22Rv1 (cell line): ENCODE results near the gene CCDC185.

Source experiments
- H3K27ac ChIP-seq: fragments of 450-650 bp; 2 replicates; pipeline ENCODE4 v1.5.1; 2017
- ZFX ChIP-seq: fragments of 450-650 bp; IDR thresholded peaks from 2 replicates; pipeline ENCODE4 v1.6.1; 2017; ENCODE audit warnings: antibody characterized with exemption, borderline replicate concordance
- TF ChIP-seq, protein P1 (sequence below): fragments of 450-650 bp; IDR thresholded peaks from 2 replicates; pipeline ENCODE4 v1.5.1; 2017; ENCODE audit warnings: mild to moderate bottlenecking

Gene CCDC185

DNA sequence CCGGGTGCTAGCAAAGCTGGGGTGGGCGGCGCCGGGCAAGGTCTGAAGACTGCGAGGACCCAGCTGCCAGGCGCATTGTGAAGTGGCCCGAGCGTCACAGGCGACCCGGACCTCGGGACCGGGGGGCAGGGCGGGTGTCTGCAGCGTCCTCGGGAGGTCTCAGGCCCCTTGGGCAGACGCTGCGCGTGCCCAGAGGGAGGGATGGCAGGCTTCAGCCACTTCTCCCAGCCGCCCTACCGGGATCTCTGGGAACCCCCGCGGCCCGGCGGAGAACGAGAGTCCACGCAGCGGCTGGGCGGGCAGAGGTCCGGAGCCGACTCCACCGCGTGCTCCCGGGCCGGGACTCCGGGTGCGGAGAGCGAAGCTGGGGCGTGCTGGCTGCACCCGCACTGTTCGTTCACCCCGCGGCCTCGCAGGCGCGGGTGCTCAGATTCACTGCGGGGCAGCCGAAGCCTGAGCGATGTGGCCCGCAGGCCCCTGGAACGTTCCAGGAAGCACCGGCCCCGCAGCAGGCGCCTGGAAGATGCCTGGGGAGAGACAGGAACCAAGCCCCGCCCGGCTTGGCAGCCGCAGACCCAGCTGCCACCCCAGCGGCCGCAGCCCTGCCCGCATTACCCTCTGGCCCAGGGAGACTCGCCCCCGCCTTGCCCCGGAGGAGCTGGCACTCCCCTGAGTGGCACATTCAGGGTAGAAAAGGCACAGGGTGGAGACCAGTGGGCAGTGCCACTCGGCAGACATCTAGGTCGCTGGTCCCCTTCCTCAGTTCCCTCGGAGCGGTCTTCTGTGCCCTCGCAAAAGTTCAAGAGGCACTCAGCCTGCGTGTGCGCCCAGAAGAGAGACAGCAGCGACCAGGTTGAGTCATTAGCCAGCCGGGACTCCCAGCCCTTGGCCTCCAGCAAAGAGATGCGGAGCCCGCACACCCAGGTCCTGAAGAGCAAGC lies at the start of gene CCDC185:
TSS of gene CCDC185 (plus strand) at position 141 of the 940 bp plus-strand sequence. CDS start at position 202, 61 bp downstream.
- TF ChIP-seq ZFX, result no peak
- TF ChIP-seq, protein P1, sequence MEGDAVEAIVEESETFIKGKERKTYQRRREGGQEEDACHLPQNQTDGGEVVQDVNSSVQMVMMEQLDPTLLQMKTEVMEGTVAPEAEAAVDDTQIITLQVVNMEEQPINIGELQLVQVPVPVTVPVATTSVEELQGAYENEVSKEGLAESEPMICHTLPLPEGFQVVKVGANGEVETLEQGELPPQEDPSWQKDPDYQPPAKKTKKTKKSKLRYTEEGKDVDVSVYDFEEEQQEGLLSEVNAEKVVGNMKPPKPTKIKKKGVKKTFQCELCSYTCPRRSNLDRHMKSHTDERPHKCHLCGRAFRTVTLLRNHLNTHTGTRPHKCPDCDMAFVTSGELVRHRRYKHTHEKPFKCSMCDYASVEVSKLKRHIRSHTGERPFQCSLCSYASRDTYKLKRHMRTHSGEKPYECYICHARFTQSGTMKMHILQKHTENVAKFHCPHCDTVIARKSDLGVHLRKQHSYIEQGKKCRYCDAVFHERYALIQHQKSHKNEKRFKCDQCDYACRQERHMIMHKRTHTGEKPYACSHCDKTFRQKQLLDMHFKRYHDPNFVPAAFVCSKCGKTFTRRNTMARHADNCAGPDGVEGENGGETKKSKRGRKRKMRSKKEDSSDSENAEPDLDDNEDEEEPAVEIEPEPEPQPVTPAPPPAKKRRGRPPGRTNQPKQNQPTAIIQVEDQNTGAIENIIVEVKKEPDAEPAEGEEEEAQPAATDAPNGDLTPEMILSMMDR, result no peak
- H3K27ac ChIP-seq, result no peak within 1 kb of the TSS

DNA sequence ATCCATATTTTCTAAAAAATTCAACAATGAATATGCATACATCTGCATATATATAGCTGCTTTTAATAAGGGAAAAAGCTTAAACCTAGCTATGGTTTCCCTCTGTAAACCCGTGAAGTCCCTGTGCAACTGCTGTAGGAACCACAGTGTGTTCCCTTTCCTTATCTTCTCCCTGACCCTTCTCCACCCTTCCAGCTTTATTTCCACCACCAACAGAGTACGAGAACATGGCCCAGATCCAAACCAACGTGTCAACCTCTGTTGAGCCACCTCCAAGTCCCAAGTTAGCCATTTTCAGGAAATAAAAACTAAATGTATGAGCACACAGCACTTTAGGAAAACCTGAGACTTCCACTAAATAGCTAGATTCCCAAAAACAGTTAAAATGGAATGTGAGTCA lies 49.5 kb upstream of the CCDC185 start:
- TF ChIP-seq, protein P1, result no peak
- TF ChIP-seq ZFX, result no peak

DNA sequence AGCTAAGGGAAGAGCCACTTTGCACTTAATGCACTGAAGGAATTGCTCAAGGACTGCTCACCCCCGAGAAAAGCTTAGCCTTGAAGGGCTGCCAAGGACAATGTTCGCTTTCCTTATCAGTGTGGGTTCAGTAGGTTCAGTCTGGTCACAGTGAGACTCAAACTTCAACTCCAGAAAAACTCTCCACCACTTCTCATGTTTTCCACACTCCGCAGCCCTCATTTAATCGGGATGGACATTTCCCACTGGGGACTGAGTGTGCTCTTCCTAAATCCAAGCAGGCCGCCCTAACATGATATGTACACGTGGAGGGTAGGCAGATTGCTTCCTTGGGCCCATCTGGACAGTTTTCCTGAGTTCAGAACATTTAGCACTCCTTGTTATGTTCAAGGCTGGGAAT lies 48.7 kb upstream of the CCDC185 start:
- no peak for TF ChIP-seq ZFX
- TF ChIP-seq, protein P1, result no peak
- H3K27ac ChIP-seq, result no peak overlapping the region

More for the DNA sequence above, 49.5 kb upstream of the CCDC185 start:
- no peak overlapping the region for H3K27ac ChIP-seq

DNA sequence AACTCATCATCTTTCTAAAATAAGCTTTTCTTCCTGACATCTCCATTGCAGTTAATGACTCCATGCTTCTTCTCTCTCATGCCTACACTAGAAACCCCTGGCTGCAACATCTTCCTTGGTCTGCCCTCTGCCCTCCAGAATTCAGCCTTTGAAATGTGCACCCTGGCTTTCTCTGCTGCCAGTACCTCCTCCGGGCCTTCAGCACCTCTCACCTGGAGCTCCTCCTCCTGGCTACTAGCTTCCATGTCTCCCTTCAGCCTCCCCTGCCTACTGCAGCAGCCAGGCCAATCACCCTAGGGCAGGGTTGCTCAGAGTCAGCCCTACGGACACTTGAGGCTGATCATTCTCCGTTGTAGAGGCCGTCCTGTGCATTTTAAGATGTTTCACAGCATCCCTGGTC lies 47.5 kb upstream of the CCDC185 start:
- TF ChIP-seq, protein P1, result no peak
- no peak for TF ChIP-seq ZFX
- no peak overlapping the region for H3K27ac ChIP-seq

DNA sequence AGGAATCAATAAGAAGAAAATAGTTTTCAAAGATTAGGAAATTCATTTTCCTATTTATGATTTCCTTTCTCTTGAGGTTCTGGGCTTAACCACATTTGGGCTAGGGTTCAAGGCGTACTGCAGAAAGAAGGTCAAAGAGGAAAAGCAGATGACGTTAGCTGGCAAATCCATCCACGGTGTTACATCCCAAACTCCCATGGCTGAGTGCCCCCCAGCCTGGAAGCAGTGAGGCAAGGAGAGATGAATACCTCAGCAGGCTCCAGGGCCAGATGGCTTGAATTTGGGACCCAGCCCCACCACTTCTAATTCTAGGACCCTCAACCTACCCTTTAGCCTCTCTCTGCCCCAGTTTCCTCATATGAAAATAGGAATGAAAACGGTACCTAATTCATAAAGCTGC lies 46.9 kb upstream of the CCDC185 start:
- no peak overlapping the region for H3K27ac ChIP-seq
- TF ChIP-seq, protein P1, result no peak
- TF ChIP-seq ZFX, result no peak

DNA sequence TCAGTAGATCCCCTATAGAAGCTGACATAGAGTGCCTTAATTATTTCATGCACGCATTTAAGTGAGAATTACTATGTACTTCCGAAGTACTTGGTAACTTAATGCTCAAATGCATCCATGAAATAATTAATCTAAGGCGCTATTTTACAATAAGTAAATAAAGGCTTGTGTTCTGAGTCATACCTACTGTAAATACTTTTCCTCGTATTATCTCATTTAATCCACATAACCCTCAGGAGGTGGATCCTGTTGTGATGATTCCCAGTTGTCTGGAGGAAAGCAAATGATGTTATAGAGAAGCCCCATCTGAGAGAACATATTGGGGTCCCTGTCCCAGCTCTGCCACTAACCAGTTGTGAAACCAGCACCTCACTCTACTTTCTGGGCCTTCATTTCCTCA lies 45.6 kb upstream of the CCDC185 start:
- H3K27ac ChIP-seq, result no peak overlapping the region
- TF ChIP-seq ZFX, result no peak
- TF ChIP-seq, protein P1, result no peak

DNA sequence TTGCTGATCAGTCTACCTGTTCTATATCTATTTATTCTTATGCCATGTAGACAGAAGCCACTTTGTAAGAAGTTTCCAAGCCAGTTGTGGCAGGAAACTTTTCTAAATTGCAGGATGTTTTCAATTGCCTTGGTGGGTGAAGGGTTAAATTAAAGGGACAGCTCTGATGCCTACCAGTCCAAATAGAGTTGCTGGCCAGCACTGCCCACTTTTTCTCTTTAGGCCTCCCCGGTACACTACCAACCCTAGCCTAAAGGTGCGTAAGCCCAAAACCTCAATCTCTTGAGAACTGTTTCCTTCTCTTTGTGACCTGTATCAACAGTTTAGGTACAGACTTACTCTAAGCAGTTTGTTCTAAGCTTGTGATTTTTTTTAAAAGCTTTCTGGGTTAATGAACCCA lies 44.8 kb upstream of the CCDC185 start:
- H3K27ac ChIP-seq, result no peak overlapping the region
- no peak for TF ChIP-seq ZFX
- TF ChIP-seq, protein P1, result no peak
